ENCODE data around the gene SIGLEC10. TPM values are rescaled to one million over a fixed set of nuclear protein-coding genes. Genes with fewer than 3 reads are reported as not detected.
A peak's percentile ranks its signal among the peaks of the same experiment; 100 is the strongest.
"Not testable (repeated sequence)": the region's sequence is repeated elsewhere in the genome, so short reads cannot be mapped to it uniquely, and the experiment has no call there.

Gene SIGLEC10
- total and polyA plus RNA-seq, 2 experiments from 2014 or later, result 0.47 TPM; not detected in 1

DNA sequence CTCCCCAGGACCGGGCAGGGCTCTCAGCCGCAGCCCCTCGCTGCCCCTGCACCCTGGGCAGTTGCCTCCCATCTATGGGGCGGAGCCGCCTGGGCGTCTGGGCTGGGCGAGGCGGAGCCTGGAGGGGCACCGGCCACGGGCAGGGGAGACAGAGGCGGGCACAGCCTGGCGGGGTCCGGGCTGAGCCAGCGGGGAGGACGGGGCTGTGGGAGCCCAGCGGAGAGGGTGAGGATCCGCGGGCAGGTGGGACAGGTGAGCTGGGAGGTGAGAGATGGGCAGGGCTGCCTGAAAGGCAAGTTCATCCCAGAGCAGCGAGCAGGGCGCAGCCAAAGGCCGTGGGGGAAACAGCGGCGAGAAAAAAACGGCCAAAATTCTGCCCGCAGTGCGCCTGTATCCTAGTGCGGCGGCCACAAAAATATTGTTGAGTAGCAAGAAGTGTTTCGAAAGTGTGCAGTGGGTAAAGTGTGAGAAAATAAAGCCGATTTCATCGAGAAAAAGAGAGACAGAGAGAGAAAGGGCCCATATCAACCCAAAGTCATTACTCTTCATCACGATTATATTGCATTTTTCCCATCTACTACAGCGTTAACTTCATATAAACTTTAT, 46.6 kb upstream of the SIGLEC10 start:
- H3K9me2 ChIP-seq (ENCODE audit: insufficient read depth); DNase-seq (ENCODE audit: low spot score); H3F3A ChIP-seq (replicated peaks; ENCODE audit: low read depth); H3K79me2 ChIP-seq (replicated peaks; ENCODE audit: insufficient read depth); H4K20me1 ChIP-seq (replicated peaks; ENCODE audit: insufficient read depth); H3K36me3 ChIP-seq (ENCODE audit: insufficient read depth); H3K4me1 ChIP-seq (ENCODE audit: insufficient read depth); H3K4me1 Mint-ChIP-seq; H3K27ac ChIP-seq (ENCODE audit: low read depth); H3K36me3 Mint-ChIP-seq (ENCODE audit: low read depth); H3K27ac Mint-ChIP-seq: not testable (repeated sequence)
- H2AFZ ChIP-seq, result peak overlapping the region; percentile 93
- peaks cover 25% of the 10 kb centered on the region for H3K27me3 ChIP-seq (ENCODE audit: insufficient read depth)
- H3K4me2 ChIP-seq, result peak overlapping the region; percentile 73
- Mint-ChIP-seq H3K4me3 (peak overlapping the region; percentile 68), H3K27me3 (ENCODE audit: insufficient read depth, low read depth, poor library complexity) (peaks cover 14% of the 10 kb centered on the region), H3K9me3 (peaks cover 32% of the 10 kb centered on the region)
- H3K4me3 ChIP-seq, result peak overlapping the region; percentile 48
- peak; percentile 90 for ATAC-seq

GRCh38 chr19:51462681-51463080, 45.2 kb upstream of the SIGLEC10 start:
- Mint-ChIP-seq H3K4me1 (peaks cover 3% of the 10 kb centered on the region; the same call in 2 of the 3 replicates), H3K9me3 (peaks cover 33% of the 10 kb centered on the region), H3K27ac (no peak overlapping the region), H3K27me3 (ENCODE audit: insufficient read depth, low read depth, poor library complexity) (peaks cover 14% of the 10 kb centered on the region), H3K36me3 (ENCODE audit: low read depth) (no peaks in the 10 kb centered on the region), H3K4me3 (no peak overlapping the region)
- no peak overlapping the region; the same call in 1 of the 2 replicates for H2AFZ ChIP-seq
- no peaks in the 10 kb centered on the region for H3K4me1 ChIP-seq (ENCODE audit: insufficient read depth)
- no peaks in the 10 kb centered on the region for H4K20me1 ChIP-seq (replicated peaks; ENCODE audit: insufficient read depth)
- H3K27ac ChIP-seq (ENCODE audit: low read depth), result no peak overlapping the region
- DNase-seq (ENCODE audit: low spot score), result no peak
- H3K9me2 ChIP-seq (ENCODE audit: insufficient read depth), result peaks cover 3% of the 10 kb centered on the region; the same call in 1 of the 2 replicates
- no peaks in the 10 kb centered on the region for H3K79me2 ChIP-seq (replicated peaks; ENCODE audit: insufficient read depth)
- no peak for TF ChIP-seq STAT1 (IDR thresholded peaks at IDR 0.05; ENCODE audit: unreplicated experiment)
- TF ChIP-seq ZNF114 (CRISPR knock-in tag; IDR thresholded peaks at IDR 0.05), result no peak
- no peak for TF ChIP-seq JUNB (IDR thresholded peaks at IDR 0.05; ENCODE audit: unreplicated experiment)
- TF ChIP-seq, protein P1, sequence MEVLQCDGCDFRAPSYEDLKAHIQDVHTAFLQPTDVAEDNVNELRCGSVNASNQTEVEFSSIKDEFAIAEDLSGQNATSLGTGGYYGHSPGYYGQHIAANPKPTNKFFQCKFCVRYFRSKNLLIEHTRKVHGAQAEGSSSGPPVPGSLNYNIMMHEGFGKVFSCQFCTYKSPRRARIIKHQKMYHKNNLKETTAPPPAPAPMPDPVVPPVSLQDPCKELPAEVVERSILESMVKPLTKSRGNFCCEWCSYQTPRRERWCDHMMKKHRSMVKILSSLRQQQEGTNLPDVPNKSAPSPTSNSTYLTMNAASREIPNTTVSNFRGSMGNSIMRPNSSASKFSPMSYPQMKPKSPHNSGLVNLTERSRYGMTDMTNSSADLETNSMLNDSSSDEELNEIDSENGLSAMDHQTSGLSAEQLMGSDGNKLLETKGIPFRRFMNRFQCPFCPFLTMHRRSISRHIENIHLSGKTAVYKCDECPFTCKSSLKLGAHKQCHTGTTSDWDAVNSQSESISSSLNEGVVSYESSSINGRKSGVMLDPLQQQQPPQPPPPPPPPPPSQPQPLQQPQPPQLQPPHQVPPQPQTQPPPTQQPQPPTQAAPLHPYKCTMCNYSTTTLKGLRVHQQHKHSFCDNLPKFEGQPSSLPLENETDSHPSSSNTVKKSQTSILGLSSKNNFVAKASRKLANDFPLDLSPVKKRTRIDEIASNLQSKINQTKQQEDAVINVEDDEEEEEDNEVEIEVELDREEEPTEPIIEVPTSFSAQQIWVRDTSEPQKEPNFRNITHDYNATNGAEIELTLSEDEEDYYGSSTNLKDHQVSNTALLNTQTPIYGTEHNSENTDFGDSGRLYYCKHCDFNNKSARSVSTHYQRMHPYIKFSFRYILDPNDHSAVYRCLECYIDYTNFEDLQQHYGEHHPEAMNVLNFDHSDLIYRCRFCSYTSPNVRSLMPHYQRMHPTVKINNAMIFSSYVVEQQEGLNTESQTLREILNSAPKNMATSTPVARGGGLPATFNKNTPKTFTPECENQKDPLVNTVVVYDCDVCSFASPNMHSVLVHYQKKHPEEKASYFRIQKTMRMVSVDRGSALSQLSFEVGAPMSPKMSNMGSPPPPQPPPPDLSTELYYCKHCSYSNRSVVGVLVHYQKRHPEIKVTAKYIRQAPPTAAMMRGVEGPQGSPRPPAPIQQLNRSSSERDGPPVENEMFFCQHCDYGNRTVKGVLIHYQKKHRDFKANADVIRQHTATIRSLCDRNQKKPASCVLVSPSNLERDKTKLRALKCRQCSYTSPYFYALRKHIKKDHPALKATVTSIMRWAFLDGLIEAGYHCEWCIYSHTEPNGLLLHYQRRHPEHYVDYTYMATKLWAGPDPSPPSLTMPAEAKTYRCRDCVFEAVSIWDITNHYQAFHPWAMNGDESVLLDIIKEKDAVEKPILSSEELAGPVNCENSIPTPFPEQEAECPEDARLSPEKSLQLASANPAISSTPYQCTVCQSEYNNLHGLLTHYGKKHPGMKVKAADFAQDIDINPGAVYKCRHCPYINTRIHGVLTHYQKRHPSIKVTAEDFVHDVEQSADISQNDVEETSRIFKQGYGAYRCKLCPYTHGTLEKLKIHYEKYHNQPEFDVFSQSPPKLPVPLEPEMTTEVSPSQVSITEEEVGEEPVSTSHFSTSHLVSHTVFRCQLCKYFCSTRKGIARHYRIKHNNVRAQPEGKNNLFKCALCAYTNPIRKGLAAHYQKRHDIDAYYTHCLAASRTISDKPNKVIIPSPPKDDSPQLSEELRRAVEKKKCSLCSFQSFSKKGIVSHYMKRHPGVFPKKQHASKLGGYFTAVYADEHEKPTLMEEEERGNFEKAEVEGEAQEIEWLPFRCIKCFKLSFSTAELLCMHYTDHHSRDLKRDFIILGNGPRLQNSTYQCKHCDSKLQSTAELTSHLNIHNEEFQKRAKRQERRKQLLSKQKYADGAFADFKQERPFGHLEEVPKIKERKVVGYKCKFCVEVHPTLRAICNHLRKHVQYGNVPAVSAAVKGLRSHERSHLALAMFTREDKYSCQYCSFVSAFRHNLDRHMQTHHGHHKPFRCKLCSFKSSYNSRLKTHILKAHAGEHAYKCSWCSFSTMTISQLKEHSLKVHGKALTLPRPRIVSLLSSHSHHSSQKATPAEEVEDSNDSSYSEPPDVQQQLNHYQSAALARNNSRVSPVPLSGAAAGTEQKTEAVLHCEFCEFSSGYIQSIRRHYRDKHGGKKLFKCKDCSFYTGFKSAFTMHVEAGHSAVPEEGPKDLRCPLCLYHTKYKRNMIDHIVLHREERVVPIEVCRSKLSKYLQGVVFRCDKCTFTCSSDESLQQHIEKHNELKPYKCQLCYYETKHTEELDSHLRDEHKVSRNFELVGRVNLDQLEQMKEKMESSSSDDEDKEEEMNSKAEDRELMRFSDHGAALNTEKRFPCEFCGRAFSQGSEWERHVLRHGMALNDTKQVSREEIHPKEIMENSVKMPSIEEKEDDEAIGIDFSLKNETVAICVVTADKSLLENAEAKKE (CRISPR knock-in tag; IDR thresholded peaks at IDR 0.05), result no peak
- TF ChIP-seq POLR2AphosphoS5 (IDR thresholded peaks at IDR 0.05; ENCODE audit: low read depth), result no peak
- no peak for TF ChIP-seq REST (IDR thresholded peaks at IDR 0.05; ENCODE audit: unreplicated experiment)
- TF ChIP-seq EZH2phosphoT487 (IDR thresholded peaks at IDR 0.05; ENCODE audit: unreplicated experiment), result no peak
- TF ChIP-seq EZH2 (IDR thresholded peaks at IDR 0.05; ENCODE audit: low read depth, unreplicated experiment), result no peak
- no peak for TF ChIP-seq NANOG (IDR thresholded peaks at IDR 0.05; ENCODE audit: borderline replicate concordance)
- no peak for TF ChIP-seq CREB1 (CRISPR knock-in tag; IDR thresholded peaks at IDR 0.05; ENCODE audit: low read depth)
- no peak overlapping the region for H3K4me3 ChIP-seq
- peaks cover 25% of the 10 kb centered on the region for H3K27me3 ChIP-seq (ENCODE audit: insufficient read depth)
- H3F3A ChIP-seq (replicated peaks; ENCODE audit: low read depth), result no peaks in the 10 kb centered on the region
- no peaks in the 10 kb centered on the region for H3K36me3 ChIP-seq (ENCODE audit: insufficient read depth)
- no peak overlapping the region for H3K4me2 ChIP-seq
- no peak for ATAC-seq
